CD8-positive, alpha-beta memory T cell (primary cell): ENCODE results near the gene NR2C2. TPM values are rescaled to one million over a fixed set of nuclear protein-coding genes. Genes with fewer than 3 reads are reported as not detected.

Experiments used
- CTCF ChIA-PET: fragments of 350-600 bp; sonication (Branson Sonifier 250); formaldehyde crosslinking; loops from one replicate; lab custom pipeline; 2021; ENCODE audit warnings: antibody characterized with exemption; lab: Charles Lee
- POLR2A ChIA-PET: fragments of 350-600 bp; sonication (Branson Sonifier 250); formaldehyde crosslinking; loops from one replicate; lab custom pipeline; 2021; ENCODE audit warnings: antibody characterized with exemption; lab: Charles Lee
- DNase-seq, 5 donors: peaks; one replicate each; pipeline versions ENCODE4 v3.0.0 to v3.0.0-alpha.2; 2020 to 2022; ENCODE audit warnings: mixed read lengths in 1 of 5
- H3K27ac ChIP-seq: one replicate; pipeline ENCODE4 v1.7.0; 2013; ENCODE audit warnings: low read depth, mild to moderate bottlenecking, low read length, moderate library complexity
- H3K27me3 ChIP-seq: 2 replicates; pipeline ENCODE4 v1.7.0; 2013; ENCODE audit warnings: low read length, mild to moderate bottlenecking; ENCODE audit not compliant: insufficient read depth, poor library complexity, severe bottlenecking
- H3K36me3 ChIP-seq: 2 replicates; pipeline ENCODE4 v1.7.0; 2013; ENCODE audit warnings: mild to moderate bottlenecking, low read length, moderate library complexity; ENCODE audit not compliant: insufficient read depth
- H3K4me1 ChIP-seq: 2 replicates; pipeline ENCODE4 v1.7.0; 2013; ENCODE audit warnings: mild to moderate bottlenecking, low read length, moderate library complexity; ENCODE audit not compliant: insufficient read depth
- H3K4me3 ChIP-seq: 2 replicates; pipeline ENCODE4 v1.7.0; 2013; ENCODE audit warnings: mild to moderate bottlenecking, low read length
- H3K9me3 ChIP-seq: 2 replicates; pipeline ENCODE4 v1.7.0; 2013; ENCODE audit warnings: mild to moderate bottlenecking, low read length
- H3K27ac Mint-ChIP-seq, 8 donors: one replicate each; pipeline ENCODE4 v1.8.0; 2020 to 2021; ENCODE audit warnings: mixed read lengths in 8 of 8, mild to moderate bottlenecking in 6 of 8, inconsistent platforms in 3 of 8, moderate library complexity in 3 of 8
- H3K27me3 Mint-ChIP-seq, 2 donors: one replicate each; pipeline ENCODE4 v1.8.0; 2020 to 2021; ENCODE audit warnings: mixed read lengths in 2 of 2, mild to moderate bottlenecking in 1 of 2, moderate library complexity in 1 of 2
- H3K36me3 Mint-ChIP-seq, 3 donors: one replicate each; pipeline ENCODE4 v1.8.0; 2020 to 2021; ENCODE audit warnings: mixed read lengths in 3 of 3, inconsistent platforms in 1 of 3, mild to moderate bottlenecking in 1 of 3
- H3K4me1 Mint-ChIP-seq, 3 donors: one replicate each; pipeline ENCODE4 v1.8.0; 2020 to 2021; ENCODE audit warnings: mixed read lengths in 3 of 3, inconsistent platforms in 1 of 3, mild to moderate bottlenecking in 1 of 3
- H3K4me3 Mint-ChIP-seq, 7 donors: one replicate each; pipeline ENCODE4 v1.8.0; 2020 to 2021; ENCODE audit warnings: mixed read lengths in 7 of 7, mild to moderate bottlenecking in 6 of 7, moderate library complexity in 4 of 7, inconsistent platforms in 2 of 7
- H3K9me3 Mint-ChIP-seq, 5 donors: one replicate each; pipeline ENCODE4 v1.8.0; 2020 to 2022; ENCODE audit warnings: mixed read lengths in 5 of 5, mild to moderate bottlenecking in 3 of 5, moderate library complexity in 2 of 5, inconsistent platforms in 1 of 5
- polyA plus RNA-seq: library from polyadenylated mRNA; unstranded; fragments of 300-500 nt; fragmentation: Illumina TruSeq; gene quantifications from one replicate; pipeline ENCODE4 v1.2.3, GENCODE V29; 2021
- total RNA-seq, 2 experiments: library from RNA; stranded (reverse); gene quantifications; one replicate each; pipeline ENCODE4 v1.2.3, GENCODE V29; 2021

NR2C2 gene
- total and polyA plus RNA-seq, 3 experiments from 2014 or later = 14.5 to 47.1 (median 46.7) TPM

DNA sequence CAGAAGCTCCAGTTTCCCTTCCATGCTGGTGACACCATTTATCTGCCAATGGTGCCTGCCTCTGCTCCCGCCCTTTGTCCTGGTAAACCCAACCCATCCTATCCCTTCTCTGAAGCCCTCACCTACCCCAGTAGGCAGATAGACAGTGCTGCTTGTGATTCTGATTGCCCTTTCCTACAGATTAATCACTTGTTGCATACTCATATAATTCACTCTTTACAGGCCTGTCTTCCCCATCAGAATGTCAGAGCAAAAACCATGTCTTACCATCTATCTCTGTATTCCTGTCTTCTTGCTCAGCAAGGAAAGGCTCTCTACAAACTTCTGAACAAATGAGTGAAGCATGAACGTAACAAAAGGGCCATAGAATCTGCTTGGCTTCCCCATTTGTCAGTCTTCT lies 69.8 kb downstream of the NR2C2 start:
- Histone ChIP-seq H3K27ac (no peak overlapping the region), H3K4me3 (no peak overlapping the region), H3K36me3 (peaks cover 73% of the 10 kb centered on the region), H3K4me1 (no peaks in the 10 kb centered on the region), H3K9me3 (no peaks in the 10 kb centered on the region), H3K27me3 (no peaks in the 10 kb centered on the region)
- ChIA-PET POLR2A (no interaction called here), CTCF (no interaction called here)
- Mint-ChIP-seq H3K27ac (peak overlapping the region in 6 of 8 donors; percentile 0 to 79 (median 30)), H3K4me1 (no peaks in the 10 kb centered on the region), H3K9me3 (no peaks in the 10 kb centered on the region), H3K36me3 (peaks cover 16 to 91% (median 37%) of the 10 kb centered on the region in 3 donors), H3K27me3 (no peaks in the 10 kb centered on the region), H3K4me3 (no peak overlapping the region)
- DNase-seq = no peak

DNA sequence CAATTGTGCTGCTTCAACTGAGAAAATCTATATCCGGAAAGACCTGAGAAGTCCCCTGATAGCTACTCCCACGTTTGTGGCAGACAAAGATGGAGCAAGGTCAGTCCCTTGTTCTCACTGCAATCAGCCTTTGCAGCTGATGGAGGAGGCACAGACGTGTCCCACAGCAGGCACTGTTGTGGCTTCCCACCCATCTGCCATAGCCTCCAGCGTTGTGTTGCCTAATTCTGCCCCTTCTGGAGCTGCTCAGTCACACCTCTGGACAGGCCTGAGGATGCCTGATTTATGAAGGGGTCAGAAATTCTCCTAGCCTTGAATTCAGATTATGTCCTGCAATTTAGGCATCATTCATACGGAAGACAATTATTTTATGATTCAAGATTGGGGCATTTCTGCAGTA lies 75.9 kb downstream of the NR2C2 start:
- peaks cover 0 to 2% of the 10 kb centered on the region in 2 donors for H3K27me3 Mint-ChIP-seq
- peaks cover 0 to 86% (median 23%) of the 10 kb centered on the region in 3 donors for H3K36me3 Mint-ChIP-seq
- H3K9me3 Mint-ChIP-seq = no peaks in the 10 kb centered on the region
- ChIA-PET CTCF (interaction anchor here (2.0 kb wide), 1 partner anchor 97 kb away, joined by 4 read pairs; no protein-coding TSS in a partner anchor), POLR2A (no interaction called here)
- no peak overlapping the region for H3K4me3 Mint-ChIP-seq
- no peak for DNase-seq
- Histone ChIP-seq H3K27me3 (no peaks in the 10 kb centered on the region), H3K27ac (no peak overlapping the region), H3K9me3 (no peaks in the 10 kb centered on the region), H3K4me1 (no peaks in the 10 kb centered on the region), H3K4me3 (no peak overlapping the region), H3K36me3 (peaks cover 54% of the 10 kb centered on the region)
- no peaks in the 10 kb centered on the region for H3K4me1 Mint-ChIP-seq
- peak overlapping the region in 1 of 8 donors; percentile 60 for H3K27ac Mint-ChIP-seq

DNA sequence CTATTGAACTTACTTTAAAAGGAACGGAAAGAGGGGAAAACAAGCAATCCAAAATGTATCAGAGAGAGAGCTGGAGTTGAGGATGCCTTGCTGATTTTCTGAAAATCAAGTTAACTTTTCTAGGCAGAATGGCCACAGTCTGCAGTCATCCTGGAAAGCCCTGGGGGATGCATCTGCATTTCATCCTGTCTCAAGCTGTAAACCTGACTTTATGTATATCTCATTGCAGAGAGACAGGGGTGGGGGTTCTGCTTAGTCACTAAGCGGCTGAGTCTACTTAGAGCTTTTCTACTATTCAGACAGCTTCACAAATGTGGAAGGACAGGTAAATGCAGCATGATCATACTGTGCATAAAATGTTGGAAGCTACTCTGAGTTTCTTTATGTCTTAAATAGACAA lies 76.3 kb downstream of the NR2C2 start:
- peaks cover 0 to 2% of the 10 kb centered on the region in 2 donors for H3K27me3 Mint-ChIP-seq
- CTCF ChIA-PET = no interaction called here

DNA sequence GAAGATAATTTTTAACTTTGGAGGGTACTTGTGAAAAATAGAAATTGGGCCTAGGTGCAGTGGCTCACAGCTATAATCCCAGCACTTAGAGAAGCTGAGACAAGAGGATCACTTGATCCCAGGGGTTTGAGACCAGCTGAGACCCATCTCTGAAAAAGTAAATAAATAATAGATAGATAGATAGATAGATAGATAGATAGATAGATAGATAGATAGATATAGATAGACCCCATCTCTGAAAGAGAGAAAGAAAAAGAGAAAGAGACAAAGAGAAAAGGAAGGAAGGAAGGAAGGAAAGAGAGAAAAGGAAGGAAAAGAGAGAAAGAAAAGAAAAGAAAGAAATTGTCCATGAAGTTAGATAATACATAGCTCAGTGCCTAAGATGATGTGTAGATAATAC lies 82.2 kb downstream of the NR2C2 start:
- Mint-ChIP-seq H3K27me3 (no peaks in the 10 kb centered on the region), H3K27ac (peak overlapping the region in 2 of 8 donors; percentile 29 to 38), H3K9me3 (no peaks in the 10 kb centered on the region), H3K36me3 (peaks cover 4 to 89% (median 14%) of the 10 kb centered on the region in 3 donors), H3K4me3 (no peak overlapping the region), H3K4me1 (no peaks in the 10 kb centered on the region)
- CTCF ChIA-PET = interaction anchor here (0.8 to 1.1 kb wide), 2 partner anchors 22 to 79 kb away, joined by 3 read pairs; no protein-coding TSS in a partner anchor
- no peaks in the 10 kb centered on the region for H3K27me3 ChIP-seq
- H3K36me3 ChIP-seq = peaks cover 44% of the 10 kb centered on the region
- no peak overlapping the region for H3K27ac ChIP-seq
- no peak for DNase-seq
- H3K4me1 ChIP-seq = no peaks in the 10 kb centered on the region
- POLR2A ChIA-PET = no interaction called here
- no peaks in the 10 kb centered on the region for H3K9me3 ChIP-seq
- H3K4me3 ChIP-seq = no peak overlapping the region

More for the DNA sequence above, 76.3 kb downstream of the NR2C2 start:
- Histone ChIP-seq H3K27me3 (no peaks in the 10 kb centered on the region), H3K36me3 (peaks cover 58% of the 10 kb centered on the region), H3K4me1 (no peaks in the 10 kb centered on the region), H3K4me3 (no peak overlapping the region), H3K9me3 (no peaks in the 10 kb centered on the region), H3K27ac (no peak overlapping the region)
- Mint-ChIP-seq H3K4me3 (no peak overlapping the region), H3K9me3 (no peaks in the 10 kb centered on the region), H3K36me3 (peaks cover 0 to 88% (median 23%) of the 10 kb centered on the region in 3 donors), H3K4me1 (no peaks in the 10 kb centered on the region), H3K27ac (peak overlapping the region in 1 of 8 donors; percentile 43)
- DNase-seq = no peak
- POLR2A ChIA-PET = no interaction called here

DNA sequence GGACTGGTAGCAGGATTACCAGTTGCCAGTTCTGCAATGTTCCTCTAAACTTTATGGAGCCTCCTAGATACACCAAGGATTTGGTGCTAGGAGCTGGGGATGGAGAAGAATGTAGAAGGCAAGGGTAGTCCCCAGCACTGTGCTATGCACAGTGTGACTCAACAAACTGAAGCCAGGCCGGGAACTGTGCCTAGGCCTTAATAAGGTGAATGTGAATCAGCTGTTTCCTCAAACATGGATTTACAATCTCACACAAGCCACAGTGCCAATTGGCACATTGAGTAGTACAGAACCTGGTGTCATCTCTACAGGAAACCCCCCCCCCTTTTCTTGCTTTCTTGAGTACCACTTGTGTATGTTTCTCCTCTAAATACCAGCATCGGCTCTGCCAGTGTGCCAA lies 85.3 kb downstream of the NR2C2 start:
- DNase-seq = no peak
- H3K4me1 Mint-ChIP-seq = no peaks in the 10 kb centered on the region
- Histone ChIP-seq H3K9me3 (no peaks in the 10 kb centered on the region), H3K27ac (no peak overlapping the region), H3K4me3 (no peak overlapping the region), H3K4me1 (no peaks in the 10 kb centered on the region), H3K27me3 (no peaks in the 10 kb centered on the region), H3K36me3 (peaks cover 51% of the 10 kb centered on the region)
- H3K27me3 Mint-ChIP-seq = no peaks in the 10 kb centered on the region
- CTCF ChIA-PET = no interaction called here
- H3K27ac Mint-ChIP-seq = no peak overlapping the region
- POLR2A ChIA-PET = no interaction called here
- no peak overlapping the region for H3K4me3 Mint-ChIP-seq
- no peaks in the 10 kb centered on the region for H3K9me3 Mint-ChIP-seq
- peaks cover 4 to 91% (median 10%) of the 10 kb centered on the region in 3 donors for H3K36me3 Mint-ChIP-seq

DNA sequence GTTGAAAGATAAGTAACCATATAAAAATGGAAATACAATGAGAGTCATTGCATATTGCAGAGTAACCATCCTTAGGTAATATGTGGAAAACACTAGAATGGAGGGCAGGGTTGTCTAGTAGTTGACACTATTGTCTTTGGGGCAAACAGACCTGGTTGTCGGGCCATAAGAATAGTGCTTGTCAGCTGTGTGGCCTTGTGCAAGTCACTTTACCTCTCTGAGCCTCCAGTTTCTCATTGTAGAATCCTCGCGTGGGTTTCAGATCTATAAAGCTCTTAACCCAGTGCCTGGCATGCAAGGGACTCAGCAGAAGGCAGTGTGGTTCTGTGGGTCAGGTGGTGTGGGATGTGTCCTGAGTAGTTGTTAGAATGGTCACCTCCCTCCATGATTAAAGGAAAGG lies 85.7 kb downstream of the NR2C2 start:
- peak overlapping the region in 3 of 8 donors; percentile 51 to 56 (median 52) for H3K27ac Mint-ChIP-seq
- POLR2A ChIA-PET = no interaction called here
- CTCF ChIA-PET = no interaction called here

DNA sequence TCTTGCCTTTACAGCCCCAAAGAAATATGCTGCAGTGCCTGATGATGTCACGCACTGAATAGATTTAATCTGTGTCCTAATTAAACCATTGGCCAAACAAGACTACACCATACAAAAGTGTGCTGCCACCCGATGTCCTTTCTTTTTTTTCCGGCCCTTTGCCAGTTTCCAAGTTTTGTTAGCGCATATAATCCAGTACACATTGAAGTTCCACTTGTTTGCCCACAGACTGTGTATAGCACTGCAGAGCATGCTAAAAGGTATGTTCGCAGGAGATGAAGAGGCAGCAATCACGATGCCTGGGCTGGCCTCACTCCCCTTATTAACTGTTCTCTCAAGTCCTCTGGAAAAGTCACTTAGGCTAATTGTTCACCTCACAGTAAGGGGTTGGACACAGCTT lies 90.9 kb downstream of the NR2C2 start:
- no peak overlapping the region for H3K4me3 ChIP-seq
- Mint-ChIP-seq H3K27me3 (no peaks in the 10 kb centered on the region), H3K4me3 (no peak overlapping the region), H3K36me3 (peaks cover 0 to 91% (median 17%) of the 10 kb centered on the region in 3 donors), H3K4me1 (no peaks in the 10 kb centered on the region), H3K27ac (peak overlapping the region in 5 of 8 donors; percentile 2 to 57 (median 29)), H3K9me3 (no peaks in the 10 kb centered on the region)
- H3K27me3 ChIP-seq = no peaks in the 10 kb centered on the region
- no peak for DNase-seq
- ChIA-PET POLR2A (no interaction called here), CTCF (no interaction called here)
- H3K4me1 ChIP-seq = no peaks in the 10 kb centered on the region
- peaks cover 48% of the 10 kb centered on the region for H3K36me3 ChIP-seq
- H3K9me3 ChIP-seq = no peaks in the 10 kb centered on the region
- no peak overlapping the region for H3K27ac ChIP-seq

More for the DNA sequence above, 85.7 kb downstream of the NR2C2 start:
- H3K4me1 ChIP-seq = no peaks in the 10 kb centered on the region
- H3K27me3 ChIP-seq = no peaks in the 10 kb centered on the region
- Mint-ChIP-seq H3K36me3 (peaks cover 4 to 92% (median 11%) of the 10 kb centered on the region in 3 donors), H3K4me1 (no peaks in the 10 kb centered on the region), H3K4me3 (no peak overlapping the region), H3K9me3 (no peaks in the 10 kb centered on the region), H3K27me3 (no peaks in the 10 kb centered on the region)
- no peak overlapping the region for H3K4me3 ChIP-seq
- H3K36me3 ChIP-seq = peaks cover 55% of the 10 kb centered on the region
- DNase-seq = no peak
- H3K9me3 ChIP-seq = no peaks in the 10 kb centered on the region
- no peak overlapping the region for H3K27ac ChIP-seq

DNA sequence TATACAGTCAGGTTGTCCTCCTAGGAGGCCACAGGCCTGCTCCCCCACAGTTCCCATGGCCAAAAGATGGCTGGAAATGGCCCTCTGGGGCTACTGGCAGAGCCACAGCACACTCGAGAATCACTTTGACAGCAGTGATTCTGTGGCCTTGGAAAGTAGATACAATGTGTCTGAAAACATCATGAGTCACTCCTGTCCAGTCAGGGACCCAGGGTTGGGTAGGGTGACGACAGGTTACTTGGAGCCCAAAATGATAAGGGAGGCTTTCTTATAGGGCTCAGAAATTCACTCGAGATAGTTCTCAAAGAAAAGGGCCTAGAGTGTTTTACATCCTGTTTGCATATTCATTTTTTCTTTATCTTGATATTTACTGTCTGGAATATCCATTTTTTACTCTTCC lies 93.5 kb downstream of the NR2C2 start:
- Mint-ChIP-seq H3K4me3 (no peak overlapping the region), H3K36me3 (peaks cover 0 to 94% (median 27%) of the 10 kb centered on the region in 3 donors), H3K4me1 (no peaks in the 10 kb centered on the region), H3K9me3 (no peaks in the 10 kb centered on the region), H3K27ac (peak overlapping the region in 4 of 8 donors; percentile 22 to 91 (median 50)), H3K27me3 (no peaks in the 10 kb centered on the region)
- POLR2A ChIA-PET = no interaction called here
- H3K9me3 ChIP-seq = no peaks in the 10 kb centered on the region
- H3K27ac ChIP-seq = no peak overlapping the region
- H3K4me1 ChIP-seq = peaks cover 7% of the 10 kb centered on the region
- no peaks in the 10 kb centered on the region for H3K27me3 ChIP-seq
- CTCF ChIA-PET = no interaction called here
- no peak overlapping the region for H3K4me3 ChIP-seq
- no peak for DNase-seq
- H3K36me3 ChIP-seq = peaks cover 44% of the 10 kb centered on the region
